Left cardiac atrium (tissue), 4 donors: Measurements from ENCODE around the gene SPATS2. TPM values are rescaled to one million over a fixed set of nuclear protein-coding genes. Genes with fewer than 3 reads are reported as not detected.
A peak's percentile ranks its signal among the peaks of the same experiment; 100 is the strongest.
"Not testable (repeated sequence)": the region's sequence is repeated elsewhere in the genome, so short reads cannot be mapped to it uniquely, and the experiment has no call there.

Experiments
- ATAC-seq, 2 donors: fragments of 200-7000 bp; cut with Tn5 transposase; one replicate each; pipeline ENCODE4 v1.9.1; 2020; ENCODE audit warnings: mild to moderate bottlenecking in 2 of 2, moderate library complexity in 2 of 2
- DNase-seq: peaks from one replicate; pipeline ENCODE4 v3.0.0-alpha.2; 2020
- intact Hi-C, 2 donors: fragments of 100-400 bp; cut with DNase I; formaldehyde crosslinking; loops; one replicate each; pipeline versions ENCODE4 v1.14.1 to v1.15.1; 2022 to 2023
- total RNA-seq, 2 donors: library from RNA; stranded (reverse); fragmentation: NEBNext Ultra II Directional; extraction: Animal tissue kit (Norgen Biotek cat#: 25700); gene quantifications; one replicate each; pipeline ENCODE4 v1.2.1, GENCODE V29; 2021
- donor health status: DM: no; HTN: yes; CAD: no.
- donor health status: DM: no; HTN: yes; CAD: no; lungs with severe emphysema.
- donor health status: DM: yes; HTN: yes; CAD: no.
- donor health status: Dilated cardiomyopathy.

Gene SPATS2
- total RNA-seq, 2 donors from 2014 or later, result 7.6 to 10.5 TPM

DNA sequence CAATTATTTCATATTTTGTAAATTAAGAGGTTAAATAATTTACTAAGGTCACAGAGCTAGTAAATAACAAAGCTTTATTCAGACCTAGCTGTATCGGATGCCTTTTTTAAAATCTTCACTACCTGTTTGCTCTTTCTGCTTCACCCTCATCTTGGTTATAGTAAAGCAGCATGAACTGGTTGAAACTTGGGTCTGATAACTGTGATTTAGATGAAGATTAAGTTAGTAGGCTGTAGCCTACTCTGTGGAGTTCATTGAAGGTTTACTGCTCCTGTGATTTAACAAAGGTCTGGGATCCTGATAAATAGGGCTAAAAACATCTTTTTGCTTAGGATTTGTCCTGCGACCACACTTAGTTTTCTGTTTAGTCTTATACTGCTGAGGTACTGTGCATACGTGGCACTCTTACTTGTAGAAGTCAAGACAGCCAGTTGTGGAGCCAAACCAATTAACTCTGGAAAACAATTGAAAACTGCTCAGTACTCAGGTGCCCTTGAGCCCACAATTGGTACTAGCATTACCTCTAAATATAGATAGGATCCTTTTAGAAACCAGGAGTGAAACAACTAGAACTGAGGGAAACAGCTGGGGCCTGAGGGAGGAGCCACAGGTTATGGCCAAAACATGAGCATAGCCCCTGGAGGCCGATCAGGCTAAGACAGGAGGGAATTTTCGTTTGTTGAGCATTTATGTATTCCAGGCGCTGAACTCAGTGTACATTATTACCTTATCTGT is 2.3 kb downstream of the SPATS2 start:
- no peak for ATAC-seq
- intact Hi-C loops, result loop anchor here in 1 of 2 donors (5.0 kb wide), 1 partner anchor 213 kb away; no protein-coding TSS in a partner anchor

GRCh38 chr12:49370539-49370938 is 3.3 kb downstream of the SPATS2 start:
- DNase-seq, result no peak

More for the DNA sequence above, 2.3 kb downstream of the SPATS2 start:
- DNase-seq, result peak; percentile 37

DNA sequence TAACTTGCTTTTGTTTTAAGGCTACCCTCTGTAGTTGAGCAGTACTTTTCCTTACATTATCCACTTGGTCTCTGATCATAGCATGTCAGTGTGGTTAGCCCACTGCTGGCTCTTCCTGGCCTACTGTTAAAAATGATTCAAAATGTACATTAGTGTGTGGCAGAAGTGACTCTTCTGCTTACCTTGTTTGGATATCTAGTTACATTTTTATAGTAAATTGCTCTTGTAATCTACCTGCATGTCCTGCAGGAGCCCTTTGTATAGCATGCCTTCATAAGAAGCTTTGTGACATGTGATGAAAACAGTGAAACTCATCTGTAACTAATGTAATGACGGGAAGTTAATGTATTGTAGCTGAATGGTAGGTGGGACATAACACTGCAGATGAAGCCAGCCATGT is 8.1 kb downstream of the SPATS2 start:
- DNase-seq, result no peak
- ATAC-seq, result no peak
- intact Hi-C loops, result no loop called here

More at GRCh38 chr12:49370539-49370938, 3.3 kb downstream of the SPATS2 start:
- intact Hi-C loops, result no loop called here
- no peak for ATAC-seq

- intact Hi-C loops, result no loop called here
- ATAC-seq, result no peak
- no peak for DNase-seq
Observed at GRCh38 chr12:49377386-49377785, 10.1 kb downstream of the SPATS2 start.

GRCh38 chr12:49380184-49380583 is 12.9 kb downstream of the SPATS2 start:
- intact Hi-C loops, result not testable (repeated sequence)

DNA sequence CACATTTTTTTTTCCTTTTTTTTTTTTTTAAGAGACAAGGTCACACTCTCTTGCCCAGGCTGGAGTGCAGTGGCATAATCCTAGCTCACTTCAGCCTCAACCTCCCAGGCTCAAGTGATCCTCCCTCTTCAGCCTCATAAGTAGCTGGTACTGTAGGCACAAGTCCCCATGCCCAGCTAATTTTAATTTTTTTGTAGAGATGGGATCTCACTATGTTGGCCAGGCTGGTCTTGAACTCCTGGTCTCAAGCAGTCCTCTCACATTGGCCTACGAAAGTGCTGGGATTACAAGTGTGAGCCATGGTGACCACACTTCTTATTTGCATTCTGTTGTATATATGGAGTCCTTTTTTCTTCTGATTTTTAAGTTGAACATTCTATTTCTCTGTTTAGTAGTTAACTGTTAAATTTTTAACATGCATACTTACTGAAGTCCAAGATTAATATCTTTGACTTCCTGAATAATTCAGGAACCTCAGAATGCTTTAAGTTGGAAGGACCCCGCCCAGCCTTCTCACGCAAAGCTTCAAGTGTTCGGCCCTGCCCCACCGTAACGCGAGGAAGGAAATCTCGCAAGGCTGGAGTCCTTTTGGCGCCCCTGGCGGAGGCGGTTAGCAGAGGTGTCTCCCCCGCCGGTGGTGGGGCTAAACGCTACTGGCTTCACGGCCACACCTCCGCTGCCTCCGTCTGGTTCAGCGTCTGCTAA is 21.6 kb downstream of the SPATS2 start:
- intact Hi-C loops, result no loop called here
- ATAC-seq, result peak in 1 of 2 donors; percentile 53
- DNase-seq, result peak; percentile 39

More at GRCh38 chr12:49380184-49380583, 12.9 kb downstream of the SPATS2 start:
- ATAC-seq, DNase-seq: not testable (repeated sequence)

DNA sequence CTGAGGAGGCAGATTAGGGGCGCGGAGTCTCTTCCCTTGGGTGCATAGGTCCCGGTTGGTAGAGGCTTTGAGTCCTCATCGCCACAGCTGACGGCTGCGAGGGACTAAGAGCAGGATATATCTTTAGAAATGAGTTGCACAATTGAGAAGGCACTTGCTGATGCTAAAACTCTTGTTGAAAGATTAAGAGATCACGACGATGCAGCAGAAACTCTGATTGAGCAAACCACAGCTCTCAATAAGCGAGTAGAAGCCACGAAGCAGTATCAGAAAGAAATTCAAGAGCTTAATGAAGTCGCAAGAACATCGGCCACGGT is 22.1 kb downstream of the SPATS2 start:
- intact Hi-C loops, result no loop called here
- ATAC-seq (no peak), DNase-seq (no peak)

DNA sequence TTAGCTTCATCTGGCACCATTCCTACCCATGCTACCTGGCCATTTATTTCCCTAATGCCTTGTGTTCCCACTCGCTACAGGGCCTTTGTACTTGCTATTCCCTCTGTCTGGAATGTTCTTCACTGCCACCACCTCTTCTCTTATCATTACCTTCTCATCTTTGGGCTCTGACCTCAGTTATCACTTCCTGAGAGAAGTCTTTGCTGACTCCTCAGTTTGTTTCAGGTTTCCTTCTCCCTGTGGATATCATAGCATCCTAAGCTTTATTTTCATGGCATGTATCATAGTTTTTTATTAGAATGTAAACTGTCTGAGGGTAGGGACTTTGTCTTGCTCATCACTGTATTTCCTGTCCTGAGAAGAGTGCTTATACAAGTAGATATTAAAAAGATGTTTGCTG is 29.7 kb downstream of the SPATS2 start:
- ATAC-seq, result no peak
- no peak for DNase-seq
- intact Hi-C loops, result no loop called here

- intact Hi-C loops, result no loop called here
- DNase-seq (no peak), ATAC-seq (no peak)
Observed at GRCh38 chr12:49400304-49400703, 33.0 kb downstream of the SPATS2 start.

GRCh38 chr12:49403971-49404450 is 36.7 kb downstream of the SPATS2 start:
- ATAC-seq, result no peak
- intact Hi-C loops, result no loop called here
- no peak for DNase-seq

- intact Hi-C loops, result no loop called here
- no peak for DNase-seq
- no peak for ATAC-seq
Observed at GRCh38 chr12:49404956-49405355, 37.7 kb downstream of the SPATS2 start.

DNA sequence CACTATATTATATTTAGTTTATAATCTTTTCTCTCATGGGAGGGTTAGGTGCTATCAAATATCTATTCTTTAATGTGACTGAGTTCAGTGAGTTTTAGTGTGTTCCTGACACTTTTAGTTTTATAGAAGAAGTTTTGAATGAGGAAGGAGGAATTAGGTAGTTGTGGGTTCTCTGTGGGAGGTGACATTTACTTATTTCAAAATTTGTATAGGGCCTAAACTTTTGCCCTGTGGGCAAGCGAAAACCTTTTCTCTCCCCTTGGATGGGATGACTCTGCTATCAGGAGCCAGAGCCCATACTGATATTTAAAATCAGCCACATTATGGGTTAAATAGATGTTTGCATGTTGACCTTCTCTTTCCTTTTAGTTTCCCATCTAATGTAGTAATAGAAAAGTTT is 43.6 kb downstream of the SPATS2 start:
- ATAC-seq (no peak), DNase-seq (no peak)
- intact Hi-C loops, result no loop called here

DNA sequence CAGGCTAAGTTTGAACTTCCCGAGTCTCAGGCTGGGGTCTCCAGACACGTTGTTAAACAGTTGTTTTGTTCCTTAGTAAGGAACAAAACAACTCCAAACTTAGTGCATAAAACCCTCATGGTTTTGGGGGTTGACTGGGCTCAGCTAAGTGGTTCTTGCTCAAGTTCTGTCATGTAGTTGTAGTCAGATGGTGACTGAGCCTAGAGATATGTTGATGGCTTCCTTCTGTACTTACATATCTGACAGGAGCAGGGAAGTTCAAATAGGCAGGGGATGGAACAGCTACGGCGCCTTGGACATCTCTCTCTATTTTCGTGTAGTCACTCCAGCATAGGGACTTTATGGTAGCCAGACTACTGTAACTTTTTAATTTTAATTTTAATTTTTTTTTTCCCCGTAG is 45.7 kb downstream of the SPATS2 start:
- ATAC-seq (no peak), DNase-seq (no peak)
- intact Hi-C loops, result no loop called here

DNA sequence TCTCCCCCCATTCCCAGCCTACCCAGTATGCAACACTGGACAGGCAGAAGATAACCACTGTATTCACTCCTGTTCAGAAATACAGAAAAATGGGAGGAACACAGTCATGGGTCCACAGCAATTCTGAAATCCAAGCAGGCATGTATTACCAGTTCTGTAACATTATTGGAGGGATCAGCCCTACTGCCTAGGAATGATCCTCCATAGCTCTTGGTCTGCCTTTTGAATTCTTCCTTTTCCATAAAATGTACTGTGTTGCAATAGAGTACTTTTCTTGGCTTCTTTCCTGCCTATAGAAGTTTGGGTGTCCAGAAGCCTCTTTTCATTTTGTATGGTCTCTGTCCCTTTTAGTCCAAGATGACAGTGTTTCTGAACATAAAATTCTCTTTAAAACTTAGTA is 46.5 kb downstream of the SPATS2 start:
- no peak for DNase-seq
- intact Hi-C loops, result no loop called here

GRCh38 chr12:49414364-49414763 is 47.1 kb downstream of the SPATS2 start:
- no peak for DNase-seq
- intact Hi-C loops, result no loop called here
- ATAC-seq, result no peak

More for the DNA sequence above, 46.5 kb downstream of the SPATS2 start:
- no peak for ATAC-seq

GRCh38 chr12:49415521-49415970 is 48.3 kb downstream of the SPATS2 start:
- intact Hi-C loops, result no loop called here
- ATAC-seq (no peak), DNase-seq (no peak)

DNA sequence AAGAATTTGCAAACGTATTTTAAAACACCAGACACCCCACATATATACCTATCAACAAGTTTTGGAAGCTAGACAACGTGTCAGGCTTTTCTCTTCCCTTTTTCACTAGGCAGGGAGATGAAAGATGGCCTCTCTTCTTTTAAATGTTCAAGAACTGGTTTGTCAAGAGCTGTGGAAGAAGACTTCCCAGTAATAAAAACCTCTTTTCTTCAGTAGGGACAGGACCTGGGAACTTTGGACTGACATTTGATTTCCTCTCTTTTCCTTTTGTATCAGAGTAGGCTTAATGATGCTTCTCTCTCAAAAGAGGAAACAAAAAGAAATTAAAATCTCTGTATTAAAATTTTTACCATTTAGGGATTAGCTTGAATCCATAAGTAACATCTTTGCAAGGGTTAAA is 49.6 kb downstream of the SPATS2 start:
- ATAC-seq (no peak), DNase-seq (no peak)
- intact Hi-C loops, result no loop called here

GRCh38 chr12:49417558-49417957 is 50.3 kb downstream of the SPATS2 start:
- intact Hi-C loops, result no loop called here
- ATAC-seq (no peak), DNase-seq (no peak)

- no peak for ATAC-seq
- no peak for DNase-seq
- intact Hi-C loops, result no loop called here
Observed at GRCh38 chr12:49420556-49420955, 53.3 kb downstream of the SPATS2 start.

DNA sequence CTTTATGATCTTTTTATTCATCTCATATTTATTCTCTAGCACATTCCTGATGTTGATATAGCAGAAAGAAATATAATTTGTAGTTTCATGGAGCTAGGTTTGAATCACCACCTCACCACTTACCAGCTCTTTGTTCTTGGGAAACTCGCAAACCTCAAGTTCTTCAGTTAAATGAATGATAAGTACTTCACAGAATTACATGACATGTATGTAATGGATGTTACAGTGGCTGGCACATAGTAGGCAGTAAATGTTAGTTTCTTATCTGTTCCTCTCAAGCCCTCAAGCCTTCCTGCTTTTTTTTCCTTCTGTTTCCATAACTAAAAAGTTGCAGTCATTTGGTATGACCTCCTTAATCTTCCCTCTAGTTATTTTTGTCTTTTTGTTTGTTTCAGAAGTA is 54.9 kb downstream of the SPATS2 start:
- intact Hi-C loops, result no loop called here
- DNase-seq (no peak), ATAC-seq (no peak)

GRCh38 chr12:49428793-49429192 is 61.5 kb downstream of the SPATS2 start:
- intact Hi-C loops, result no loop called here
- DNase-seq, result no peak
- peak in 1 of 2 donors; percentile 96 for ATAC-seq
